ENCODE results near the gene CDH20. TPM values are rescaled to one million over a fixed set of nuclear protein-coding genes. Genes with fewer than 3 reads are reported as not detected.

Gene CDH20
- total and polyA plus RNA-seq, 2 donors from 2014 or later = 0.16 to 0.30 TPM

GRCh38 chr18:61502472-61502871, 169.2 kb downstream of the CDH20 start:
- no peak overlapping the region for H3K4me3 ChIP-seq (ENCODE audit: low read length in 3 of 3)
- H3K27ac ChIP-seq (ENCODE audit: low read depth in 2 of 2, low read length in 2 of 2) = no peak overlapping the region
- DNase-seq (peak in 4 of 5 donors; percentile 56 to 86 (median 71)), FAIRE-seq (peak; percentile 95)
- no peaks in the 10 kb centered on the region for H3K4me1 ChIP-seq (ENCODE audit: control insufficient read depth in 2 of 3, insufficient read depth in 2 of 3, low read depth in 1 of 3, low read length in 3 of 3)
- no peaks in the 10 kb centered on the region for H3K27me3 ChIP-seq (ENCODE audit: control insufficient read depth, insufficient read depth, low read length)
- no peaks in the 10 kb centered on the region for H3K36me3 ChIP-seq (ENCODE audit: control insufficient read depth in 2 of 3, insufficient read depth in 3 of 3, low read length in 3 of 3)
- no peak overlapping the region for H3K9ac ChIP-seq (ENCODE audit: low read length in 3 of 3)
- TF ChIP-seq CTCF (IDR thresholded peaks at IDR 0.05; ENCODE audit: borderline replicate concordance, extremely low read depth, insufficient read depth) = peak; percentile 71
- no peaks in the 10 kb centered on the region for H3K9me3 ChIP-seq (ENCODE audit: control insufficient read depth in 2 of 3, insufficient read depth in 1 of 3, low read length in 3 of 3)
- intact Hi-C loops (cut with DNase I) = no loop called here

GRCh38 chr18:61503688-61504087, 170.5 kb downstream of the CDH20 start:
- no peaks in the 10 kb centered on the region for H3K9me3 ChIP-seq (ENCODE audit: control insufficient read depth in 2 of 3, insufficient read depth in 1 of 3, low read length in 3 of 3)
- DNase-seq = no peak
- H3K4me3 ChIP-seq (ENCODE audit: low read length in 3 of 3) = no peak overlapping the region
- intact Hi-C loops (cut with DNase I) = no loop called here
- no peak overlapping the region for H3K9ac ChIP-seq (ENCODE audit: low read length in 3 of 3)
- no peaks in the 10 kb centered on the region for H3K4me1 ChIP-seq (ENCODE audit: control insufficient read depth in 2 of 3, insufficient read depth in 2 of 3, low read depth in 1 of 3, low read length in 3 of 3)
- TF ChIP-seq CTCF (IDR thresholded peaks at IDR 0.05; ENCODE audit: borderline replicate concordance, extremely low read depth, insufficient read depth) = no peak
- FAIRE-seq = no peak
- H3K27me3 ChIP-seq (ENCODE audit: control insufficient read depth, insufficient read depth, low read length) = no peaks in the 10 kb centered on the region
- no peaks in the 10 kb centered on the region for H3K36me3 ChIP-seq (ENCODE audit: control insufficient read depth in 2 of 3, insufficient read depth in 3 of 3, low read length in 3 of 3)
- no peak overlapping the region for H3K27ac ChIP-seq (ENCODE audit: low read depth in 2 of 2, low read length in 2 of 2)

- Histone ChIP-seq H3K4me1 (ENCODE audit: control insufficient read depth in 2 of 3, insufficient read depth in 2 of 3, low read depth in 1 of 3, low read length in 3 of 3) (no peaks in the 10 kb centered on the region), H3K9ac (ENCODE audit: low read length in 3 of 3) (no peak overlapping the region), H3K36me3 (ENCODE audit: control insufficient read depth in 2 of 3, insufficient read depth in 3 of 3, low read length in 3 of 3) (no peaks in the 10 kb centered on the region), H3K27me3 (ENCODE audit: control insufficient read depth, insufficient read depth, low read length) (no peaks in the 10 kb centered on the region), H3K27ac (ENCODE audit: low read depth in 2 of 2, low read length in 2 of 2) (no peak overlapping the region), H3K9me3 (ENCODE audit: control insufficient read depth in 2 of 3, insufficient read depth in 1 of 3, low read length in 3 of 3) (no peaks in the 10 kb centered on the region), H3K4me3 (ENCODE audit: low read length in 3 of 3) (no peak overlapping the region)
- DNase-seq (peak in 4 of 5 donors; percentile 45 to 85 (median 68)), FAIRE-seq (no peak)
- intact Hi-C loops (cut with DNase I) = no loop called here
- no peak for TF ChIP-seq CTCF (IDR thresholded peaks at IDR 0.05; ENCODE audit: borderline replicate concordance, extremely low read depth, insufficient read depth)
Measured at GRCh38 chr18:61528961-61529360, 195.7 kb downstream of the CDH20 start.

GRCh38 chr18:61530681-61531080, 197.5 kb downstream of the CDH20 start:
- intact Hi-C loops (cut with DNase I) = no loop called here
- Histone ChIP-seq H3K9me3 (ENCODE audit: control insufficient read depth in 2 of 3, insufficient read depth in 1 of 3, low read length in 3 of 3) (no peaks in the 10 kb centered on the region), H3K27me3 (ENCODE audit: control insufficient read depth, insufficient read depth, low read length) (no peaks in the 10 kb centered on the region), H3K36me3 (ENCODE audit: control insufficient read depth in 2 of 3, insufficient read depth in 3 of 3, low read length in 3 of 3) (no peaks in the 10 kb centered on the region), H3K9ac (ENCODE audit: low read length in 3 of 3) (no peak overlapping the region), H3K4me1 (ENCODE audit: control insufficient read depth in 2 of 3, insufficient read depth in 2 of 3, low read depth in 1 of 3, low read length in 3 of 3) (no peaks in the 10 kb centered on the region), H3K27ac (ENCODE audit: low read depth in 2 of 2, low read length in 2 of 2) (no peak overlapping the region), H3K4me3 (ENCODE audit: low read length in 3 of 3) (no peak overlapping the region)
- no peak for FAIRE-seq
- no peak for DNase-seq
- TF ChIP-seq CTCF (IDR thresholded peaks at IDR 0.05; ENCODE audit: borderline replicate concordance, extremely low read depth, insufficient read depth) = no peak
